NB4 (cell line): ENCODE data around the gene PRCD.

Source experiments
- POLR2A ChIP-seq: IDR thresholded peaks from 2 replicates; pipeline ENCODE4 v1.6.1; 2011; ENCODE audit warnings: mild to moderate bottlenecking; ENCODE audit not compliant: insufficient read length; ENCODE audit errors: extremely low read depth
- TF ChIP-seq, protein P1 (sequence below): IDR thresholded peaks from one replicate; pipeline ENCODE4 v1.5.1; 2012; ENCODE audit warnings: low read depth, low read length
- TF ChIP-seq, protein P2 (sequence below): IDR thresholded peaks from 2 replicates; pipeline ENCODE4 v1.6.1; 2011; ENCODE audit warnings: low read depth, low read length

DNA sequence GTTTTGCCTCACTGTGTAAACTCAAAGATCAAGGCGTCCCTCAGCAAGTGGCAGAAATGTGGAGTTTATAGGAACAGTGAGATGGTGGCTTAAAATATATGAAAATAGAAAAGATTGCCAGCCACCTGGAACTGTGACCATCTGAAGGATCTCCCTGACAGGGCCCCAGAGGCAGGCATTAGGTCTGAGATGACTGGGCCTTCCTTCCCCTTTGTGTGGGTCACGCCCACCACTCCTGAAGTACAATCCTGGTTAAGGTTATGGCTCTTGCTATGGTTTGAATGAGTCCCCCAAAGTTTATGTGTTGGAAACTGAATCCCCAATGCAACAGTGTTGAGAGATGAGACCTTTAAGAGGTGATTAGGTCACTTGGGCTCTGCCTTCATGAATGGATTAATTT lies 39.4 kb downstream of the PRCD start:
- TF ChIP-seq, protein P1, sequence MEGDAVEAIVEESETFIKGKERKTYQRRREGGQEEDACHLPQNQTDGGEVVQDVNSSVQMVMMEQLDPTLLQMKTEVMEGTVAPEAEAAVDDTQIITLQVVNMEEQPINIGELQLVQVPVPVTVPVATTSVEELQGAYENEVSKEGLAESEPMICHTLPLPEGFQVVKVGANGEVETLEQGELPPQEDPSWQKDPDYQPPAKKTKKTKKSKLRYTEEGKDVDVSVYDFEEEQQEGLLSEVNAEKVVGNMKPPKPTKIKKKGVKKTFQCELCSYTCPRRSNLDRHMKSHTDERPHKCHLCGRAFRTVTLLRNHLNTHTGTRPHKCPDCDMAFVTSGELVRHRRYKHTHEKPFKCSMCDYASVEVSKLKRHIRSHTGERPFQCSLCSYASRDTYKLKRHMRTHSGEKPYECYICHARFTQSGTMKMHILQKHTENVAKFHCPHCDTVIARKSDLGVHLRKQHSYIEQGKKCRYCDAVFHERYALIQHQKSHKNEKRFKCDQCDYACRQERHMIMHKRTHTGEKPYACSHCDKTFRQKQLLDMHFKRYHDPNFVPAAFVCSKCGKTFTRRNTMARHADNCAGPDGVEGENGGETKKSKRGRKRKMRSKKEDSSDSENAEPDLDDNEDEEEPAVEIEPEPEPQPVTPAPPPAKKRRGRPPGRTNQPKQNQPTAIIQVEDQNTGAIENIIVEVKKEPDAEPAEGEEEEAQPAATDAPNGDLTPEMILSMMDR = no peak
- TF ChIP-seq, protein P2, sequence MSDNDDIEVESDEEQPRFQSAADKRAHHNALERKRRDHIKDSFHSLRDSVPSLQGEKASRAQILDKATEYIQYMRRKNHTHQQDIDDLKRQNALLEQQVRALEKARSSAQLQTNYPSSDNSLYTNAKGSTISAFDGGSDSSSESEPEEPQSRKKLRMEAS = no peak
- no peak for TF ChIP-seq POLR2A
